ENCODE results near the gene HMCES.

The HMCES gene

DNA sequence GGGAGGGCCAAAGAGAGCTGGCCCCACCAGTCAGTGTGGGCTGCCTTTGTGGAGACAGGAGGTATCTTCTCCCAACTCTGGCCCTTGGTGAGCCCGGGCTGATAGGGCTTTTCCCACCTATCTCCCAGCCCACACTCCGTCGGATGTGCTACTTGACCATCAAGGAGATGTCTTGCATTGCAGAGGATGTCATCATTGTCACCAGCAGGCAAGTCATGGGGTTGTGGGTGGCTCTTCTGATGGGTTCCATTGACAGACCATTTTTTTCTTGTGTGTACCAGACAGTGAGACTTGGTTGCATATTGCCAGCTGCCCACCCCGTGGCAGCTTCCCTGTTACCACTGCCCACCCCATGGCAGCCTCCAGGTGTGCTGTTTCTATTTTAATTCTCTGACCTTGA is 25.9 kb upstream of the HMCES start:
- Histone ChIP-seq H3K27ac (ENCODE audit: low read length) (no peak overlapping the region), H3K79me2 (ENCODE audit: insufficient read depth, low read length) (peaks cover 33% of the 10 kb centered on the region)

DNA sequence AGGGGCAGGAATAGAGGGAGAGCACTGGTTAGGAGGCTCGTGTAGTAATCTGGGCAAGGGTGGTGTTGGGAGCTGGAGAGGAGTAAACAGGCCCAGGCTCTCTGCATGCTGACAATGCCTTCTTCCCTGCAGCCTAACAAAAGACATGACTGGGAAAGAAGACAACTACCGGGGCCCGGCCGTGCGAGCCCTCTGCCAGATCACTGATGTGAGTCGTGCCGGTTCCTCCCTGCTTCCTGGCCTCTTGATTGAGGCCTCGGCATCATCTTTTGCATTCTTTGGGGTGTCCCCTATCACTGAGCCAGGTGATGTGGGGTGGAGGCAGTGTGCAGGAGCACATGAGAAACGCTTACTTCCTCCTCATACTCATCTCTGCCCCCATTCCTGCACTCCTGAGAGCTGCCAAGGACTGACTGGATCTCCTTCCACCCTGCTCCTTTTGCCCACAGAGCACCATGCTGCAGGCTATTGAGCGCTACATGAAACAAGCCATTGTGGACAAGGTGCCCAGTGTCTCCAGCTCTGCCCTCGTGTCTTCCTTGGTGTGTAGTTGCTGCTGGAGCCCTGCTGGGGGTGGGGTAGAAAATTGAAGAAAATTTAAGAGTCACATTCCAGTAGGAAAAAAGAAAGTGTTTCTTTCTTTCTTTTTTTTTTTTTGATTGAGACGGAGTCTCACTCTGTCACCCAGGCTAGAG is 24.0 kb upstream of the HMCES start:
- Histone ChIP-seq H3K79me2 (ENCODE audit: insufficient read depth, low read length) (peaks cover 16% of the 10 kb centered on the region), H3K36me3 (ENCODE audit: insufficient read depth, low read length) (peaks cover 68% of the 10 kb centered on the region), H4K20me1 (ENCODE audit: insufficient read depth, low read length) (peaks cover 4% of the 10 kb centered on the region; the same call in 1 of the 2 replicates), H3K4me1 (ENCODE audit: insufficient read depth, low read length) (peaks cover 8% of the 10 kb centered on the region), H3K4me3 (ENCODE audit: low read depth in 1 of 2, low read length in 2 of 2) (no peak overlapping the region), H3K9me3 (ENCODE audit: insufficient read depth, low read length, severe bottlenecking) (no peaks in the 10 kb centered on the region), H3K9ac (ENCODE audit: low read depth, low read length) (no peak overlapping the region), H2AFZ (ENCODE audit: low read depth, low read length) (no peak overlapping the region), H3K4me2 (ENCODE audit: insufficient read depth, low read length) (no peak overlapping the region), H3K27me3 (ENCODE audit: insufficient read depth, low read length, poor library complexity) (no peaks in the 10 kb centered on the region), H3K27ac (ENCODE audit: low read length) (no peak overlapping the region)
- TF ChIP-seq EZH2 (IDR thresholded peaks at IDR 0.05; ENCODE audit: borderline replicate concordance, low read depth, low read length, severe bottlenecking): no peak
- TF ChIP-seq, protein P1, sequence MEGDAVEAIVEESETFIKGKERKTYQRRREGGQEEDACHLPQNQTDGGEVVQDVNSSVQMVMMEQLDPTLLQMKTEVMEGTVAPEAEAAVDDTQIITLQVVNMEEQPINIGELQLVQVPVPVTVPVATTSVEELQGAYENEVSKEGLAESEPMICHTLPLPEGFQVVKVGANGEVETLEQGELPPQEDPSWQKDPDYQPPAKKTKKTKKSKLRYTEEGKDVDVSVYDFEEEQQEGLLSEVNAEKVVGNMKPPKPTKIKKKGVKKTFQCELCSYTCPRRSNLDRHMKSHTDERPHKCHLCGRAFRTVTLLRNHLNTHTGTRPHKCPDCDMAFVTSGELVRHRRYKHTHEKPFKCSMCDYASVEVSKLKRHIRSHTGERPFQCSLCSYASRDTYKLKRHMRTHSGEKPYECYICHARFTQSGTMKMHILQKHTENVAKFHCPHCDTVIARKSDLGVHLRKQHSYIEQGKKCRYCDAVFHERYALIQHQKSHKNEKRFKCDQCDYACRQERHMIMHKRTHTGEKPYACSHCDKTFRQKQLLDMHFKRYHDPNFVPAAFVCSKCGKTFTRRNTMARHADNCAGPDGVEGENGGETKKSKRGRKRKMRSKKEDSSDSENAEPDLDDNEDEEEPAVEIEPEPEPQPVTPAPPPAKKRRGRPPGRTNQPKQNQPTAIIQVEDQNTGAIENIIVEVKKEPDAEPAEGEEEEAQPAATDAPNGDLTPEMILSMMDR (IDR thresholded peaks at IDR 0.05; ENCODE audit: borderline replicate concordance, extremely low read depth, low read length, poor library complexity, severe bottlenecking): no peak
- no peak for DNase-seq
- no peak for ATAC-seq (ENCODE audit: insufficient read depth, low read depth)

More for the DNA sequence above, 25.9 kb upstream of the HMCES start:
- peaks cover 21% of the 10 kb centered on the region for H3K4me1 ChIP-seq (ENCODE audit: insufficient read depth, low read length)
- H2AFZ ChIP-seq (ENCODE audit: low read depth, low read length): no peak overlapping the region
- H3K9me3 ChIP-seq (ENCODE audit: insufficient read depth, low read length, severe bottlenecking): no peaks in the 10 kb centered on the region
- no peak for DNase-seq
- no peak for TF ChIP-seq EZH2 (IDR thresholded peaks at IDR 0.05; ENCODE audit: borderline replicate concordance, low read depth, low read length, severe bottlenecking)
- TF ChIP-seq, protein P1 (IDR thresholded peaks at IDR 0.05; ENCODE audit: borderline replicate concordance, extremely low read depth, low read length, poor library complexity, severe bottlenecking): no peak
- no peak for ATAC-seq (ENCODE audit: insufficient read depth, low read depth)
- no peak overlapping the region for H3K4me3 ChIP-seq (ENCODE audit: low read depth in 1 of 2, low read length in 2 of 2)
- peaks cover 54% of the 10 kb centered on the region for H3K36me3 ChIP-seq (ENCODE audit: insufficient read depth, low read length)
- H3K9ac ChIP-seq (ENCODE audit: low read depth, low read length): no peak overlapping the region
- H4K20me1 ChIP-seq (ENCODE audit: insufficient read depth, low read length): peaks cover 4% of the 10 kb centered on the region; the same call in 1 of the 2 replicates
- no peaks in the 10 kb centered on the region for H3K27me3 ChIP-seq (ENCODE audit: insufficient read depth, low read length, poor library complexity)
- no peak overlapping the region for H3K4me2 ChIP-seq (ENCODE audit: insufficient read depth, low read length)

DNA sequence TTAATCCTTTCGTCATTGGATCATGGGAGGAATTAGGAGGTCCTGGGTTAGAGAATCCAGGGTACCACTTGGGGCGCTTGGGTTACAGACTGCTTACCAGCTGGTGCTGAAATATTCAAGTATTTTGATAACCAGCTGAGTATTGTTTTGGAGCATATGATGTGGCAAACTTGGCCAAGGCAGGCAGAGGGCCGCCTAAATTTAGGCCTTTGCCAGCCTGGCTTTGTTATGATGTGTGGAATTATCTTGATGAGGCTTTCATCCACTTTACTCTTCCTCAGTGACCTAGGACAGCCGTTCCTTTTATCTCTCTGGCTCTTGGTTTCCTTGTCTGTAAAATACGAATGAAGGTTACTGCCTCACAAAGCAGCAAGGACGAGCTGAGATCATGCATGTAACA is 22.4 kb upstream of the HMCES start:
- H3K4me2 ChIP-seq (ENCODE audit: insufficient read depth, low read length): no peak overlapping the region
- H3K27ac ChIP-seq (ENCODE audit: low read length): no peak overlapping the region
- H3K36me3 ChIP-seq (ENCODE audit: insufficient read depth, low read length): peaks cover 84% of the 10 kb centered on the region
- DNase-seq (no peak), ATAC-seq (ENCODE audit: insufficient read depth, low read depth) (no peak)
- TF ChIP-seq, protein P1 (IDR thresholded peaks at IDR 0.05; ENCODE audit: borderline replicate concordance, extremely low read depth, low read length, poor library complexity, severe bottlenecking): no peak
- TF ChIP-seq EZH2 (IDR thresholded peaks at IDR 0.05; ENCODE audit: borderline replicate concordance, low read depth, low read length, severe bottlenecking): no peak
- H3K79me2 ChIP-seq (ENCODE audit: insufficient read depth, low read length): peaks cover 6% of the 10 kb centered on the region; the same call in 1 of the 2 replicates
- H3K4me1 ChIP-seq (ENCODE audit: insufficient read depth, low read length): no peaks in the 10 kb centered on the region; the same call in 1 of the 2 replicates
- no peaks in the 10 kb centered on the region for H3K27me3 ChIP-seq (ENCODE audit: insufficient read depth, low read length, poor library complexity)
- H2AFZ ChIP-seq (ENCODE audit: low read depth, low read length): no peak overlapping the region
- H4K20me1 ChIP-seq (ENCODE audit: insufficient read depth, low read length): peaks cover 4% of the 10 kb centered on the region; the same call in 1 of the 2 replicates
- H3K9ac ChIP-seq (ENCODE audit: low read depth, low read length): no peak overlapping the region
- no peaks in the 10 kb centered on the region for H3K9me3 ChIP-seq (ENCODE audit: insufficient read depth, low read length, severe bottlenecking)
- no peak overlapping the region for H3K4me3 ChIP-seq (ENCODE audit: low read depth in 1 of 2, low read length in 2 of 2)
